ENCODE data around the gene MEGF11. TPM values are rescaled to one million over a fixed set of nuclear protein-coding genes. Genes with fewer than 3 reads are reported as not detected.

MEGF11 gene
- total RNA-seq, 1 experiment from 2014 or later: not detected

DNA sequence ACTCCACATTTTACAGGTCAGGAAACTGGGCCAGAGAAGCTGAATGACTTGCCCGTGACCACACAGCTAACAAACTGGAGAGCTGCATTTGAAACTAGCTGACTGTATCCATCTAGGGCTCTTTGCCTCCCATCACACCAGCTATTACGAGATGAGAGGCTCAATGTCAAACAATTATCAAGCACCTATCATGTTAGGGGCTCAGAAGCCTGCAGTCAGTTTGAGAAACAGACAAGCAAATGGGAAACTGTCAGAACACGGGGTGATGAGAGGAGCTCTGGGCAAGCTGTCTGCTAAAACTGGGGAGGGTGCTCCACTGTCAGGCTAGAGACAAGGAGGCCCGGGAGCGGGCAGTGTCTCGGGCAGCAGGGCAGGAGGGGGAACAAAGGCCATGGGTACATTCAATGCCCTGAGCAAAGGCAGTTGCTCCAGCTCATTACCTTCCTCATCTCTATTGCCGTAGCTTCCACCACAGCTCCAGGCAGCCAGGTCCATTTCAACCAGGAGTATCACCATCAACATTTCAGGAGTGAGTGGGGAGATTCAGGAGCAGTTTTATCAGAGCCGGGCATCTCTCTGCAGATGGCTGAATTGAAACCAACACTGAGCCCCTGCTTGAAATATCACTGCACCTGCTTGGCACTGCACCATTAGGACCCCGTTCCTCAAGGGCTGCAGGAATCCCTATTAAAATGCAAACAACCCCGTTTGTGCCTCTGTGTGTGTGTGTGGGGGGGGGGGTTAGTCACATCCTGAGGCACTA, 261.6 kb downstream of the MEGF11 start:
- H3K9me3 ChIP-seq (ENCODE audit: low read length): no peaks in the 10 kb centered on the region
- no peak overlapping the region for H3K9ac ChIP-seq (ENCODE audit: low read length)
- 0 out of 2 replicates have a peak, but pooled peaks cover 7% of the 10 kb centered on the region for H4K20me1 ChIP-seq (ENCODE audit: insufficient read depth, low read depth, low read length)
- peaks cover 21% of the 10 kb centered on the region for H3K4me1 ChIP-seq (ENCODE audit: low read length)
- no peak overlapping the region for H2AFZ ChIP-seq (ENCODE audit: low read length)
- no peaks in the 10 kb centered on the region for H3K79me2 ChIP-seq (ENCODE audit: low read length)
- DNase-seq: no peak
- no peaks in the 10 kb centered on the region for H3K27me3 ChIP-seq (ENCODE audit: low read length)
- H3K9me2 ChIP-seq (replicated peaks; ENCODE audit: insufficient read depth, low read length): no peaks in the 10 kb centered on the region
- H3K27ac ChIP-seq (ENCODE audit: low read length): no peak overlapping the region
- H3K4me3 ChIP-seq (ENCODE audit: low read length): no peak overlapping the region
- H3K36me3 ChIP-seq (ENCODE audit: insufficient read depth, low read length): no peaks in the 10 kb centered on the region
- H3K4me2 ChIP-seq (ENCODE audit: low read depth, low read length, poor library complexity, severe bottlenecking): no peak overlapping the region

DNA sequence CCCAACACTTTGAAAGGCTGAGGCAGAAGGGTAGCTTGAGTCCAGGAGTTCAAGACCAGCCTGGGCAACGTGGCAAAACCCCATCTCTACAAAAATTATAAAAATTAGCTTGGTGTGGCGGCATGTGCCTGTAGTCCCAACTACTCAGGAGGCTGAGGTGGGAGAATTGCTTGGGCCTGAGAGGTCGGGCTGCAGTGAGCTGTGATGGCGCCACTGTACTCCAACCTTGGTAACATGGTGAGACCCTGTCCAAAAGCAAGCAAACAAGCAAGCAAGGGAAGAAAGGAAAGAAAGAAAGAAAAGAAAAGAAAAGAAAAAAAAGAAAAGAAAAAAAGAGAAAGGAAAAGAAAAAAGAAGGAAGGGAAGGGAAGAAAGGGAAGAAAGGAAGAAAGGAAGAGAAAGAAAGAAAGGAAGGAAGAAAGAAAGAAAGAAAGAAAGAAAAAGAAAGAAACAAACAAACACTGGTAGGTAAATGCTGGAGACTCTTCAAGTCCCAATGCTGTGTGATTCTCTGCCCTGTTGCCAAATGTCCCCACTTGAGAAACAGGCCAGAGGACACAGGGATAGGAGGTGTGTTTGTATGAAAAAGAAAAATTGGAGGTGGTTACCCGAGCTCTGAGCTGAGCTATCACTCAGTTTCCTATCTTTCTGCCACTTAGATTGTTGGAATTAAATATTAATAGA, 263.1 kb downstream of the MEGF11 start:
- no peak overlapping the region for H3K9ac ChIP-seq (ENCODE audit: low read length)
- H3K4me2 ChIP-seq (ENCODE audit: low read depth, low read length, poor library complexity, severe bottlenecking): no peak overlapping the region
- no peaks in the 10 kb centered on the region for H3K36me3 ChIP-seq (ENCODE audit: insufficient read depth, low read length)
- 0 out of 2 replicates have a peak, but pooled peaks cover 4% of the 10 kb centered on the region for H4K20me1 ChIP-seq (ENCODE audit: insufficient read depth, low read depth, low read length)
- DNase-seq: no peak
- H3K9me3 ChIP-seq (ENCODE audit: low read length): no peaks in the 10 kb centered on the region
- peaks cover 19% of the 10 kb centered on the region for H3K4me1 ChIP-seq (ENCODE audit: low read length)
- H3K79me2 ChIP-seq (ENCODE audit: low read length): no peaks in the 10 kb centered on the region
- H3K27me3 ChIP-seq (ENCODE audit: low read length): no peaks in the 10 kb centered on the region
- H3K9me2 ChIP-seq (replicated peaks; ENCODE audit: insufficient read depth, low read length): no peaks in the 10 kb centered on the region
- no peak overlapping the region for H3K27ac ChIP-seq (ENCODE audit: low read length)
- H3K4me3 ChIP-seq (ENCODE audit: low read length): no peak overlapping the region
- H2AFZ ChIP-seq (ENCODE audit: low read length): no peak overlapping the region

GRCh38 chr15:65987100-65987499, 266.4 kb downstream of the MEGF11 start:
- Histone ChIP-seq H3K4me3 (ENCODE audit: low read length) (no peak overlapping the region), H2AFZ (ENCODE audit: low read length) (no peak overlapping the region), H3K9me2 (replicated peaks; ENCODE audit: insufficient read depth, low read length) (no peaks in the 10 kb centered on the region), H3K9ac (ENCODE audit: low read length) (no peak overlapping the region), H3K27me3 (ENCODE audit: low read length) (no peaks in the 10 kb centered on the region), H3K27ac (ENCODE audit: low read length) (no peak overlapping the region), H3K9me3 (ENCODE audit: low read length) (no peaks in the 10 kb centered on the region), H3K4me2 (ENCODE audit: low read depth, low read length, poor library complexity, severe bottlenecking) (no peak overlapping the region), H4K20me1 (ENCODE audit: insufficient read depth, low read depth, low read length) (no peaks in the 10 kb centered on the region), H3K36me3 (ENCODE audit: insufficient read depth, low read length) (no peaks in the 10 kb centered on the region), H3K4me1 (ENCODE audit: low read length) (peaks cover 19% of the 10 kb centered on the region), H3K79me2 (ENCODE audit: low read length) (no peaks in the 10 kb centered on the region)
- no peak for DNase-seq

DNA sequence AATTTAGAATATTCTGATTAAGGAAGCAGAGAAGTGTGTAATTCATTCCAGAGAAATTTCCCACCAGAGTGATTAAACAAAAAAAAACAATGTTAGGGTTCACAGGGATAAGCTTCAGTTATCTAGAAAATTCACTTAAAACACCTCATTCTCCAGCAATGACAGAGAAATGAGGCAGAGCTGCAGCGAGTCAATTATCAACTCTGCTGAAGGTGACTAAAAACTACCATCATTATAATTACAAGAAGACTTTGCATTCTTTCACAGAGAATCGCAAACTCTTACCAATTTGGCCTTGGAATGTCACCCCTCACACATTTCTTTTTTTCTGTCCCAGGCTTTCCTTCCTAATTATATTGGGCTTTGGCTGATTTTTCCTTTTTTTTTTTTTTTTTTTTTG, 267.1 kb downstream of the MEGF11 start:
- no peak for DNase-seq
- Histone ChIP-seq H3K4me1 (ENCODE audit: low read length) (peaks cover 20% of the 10 kb centered on the region), H3K27ac (ENCODE audit: low read length) (no peak overlapping the region)

DNA sequence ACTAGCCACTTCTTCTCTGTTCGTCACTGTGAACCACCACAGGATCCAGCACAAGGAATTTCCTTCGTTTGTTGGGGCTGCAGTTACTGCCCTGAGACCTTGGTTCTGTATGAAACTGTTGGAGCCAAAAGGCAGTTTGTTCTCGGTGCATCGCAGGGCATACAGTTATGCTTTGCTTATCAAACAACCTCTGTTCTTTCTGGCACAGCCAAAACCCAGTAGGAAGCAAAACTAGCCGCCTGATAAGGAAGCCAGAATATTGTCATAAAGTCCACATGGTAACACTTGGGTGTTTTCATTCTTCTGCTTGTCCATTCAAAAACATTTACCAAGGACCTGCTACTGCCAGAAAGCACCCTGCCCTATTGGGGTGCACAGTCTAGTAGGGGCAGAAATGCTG, 268.2 kb downstream of the MEGF11 start:
- Histone ChIP-seq H3K27me3 (ENCODE audit: low read length) (no peaks in the 10 kb centered on the region), H3K9ac (ENCODE audit: low read length) (no peak overlapping the region), H3K4me3 (ENCODE audit: low read length) (no peak overlapping the region)

More for the DNA sequence above, 267.1 kb downstream of the MEGF11 start:
- H3K9me3 ChIP-seq (ENCODE audit: low read length): no peaks in the 10 kb centered on the region
- H3K4me2 ChIP-seq (ENCODE audit: low read depth, low read length, poor library complexity, severe bottlenecking): no peak overlapping the region
- H3K9ac ChIP-seq (ENCODE audit: low read length): no peak overlapping the region
- no peaks in the 10 kb centered on the region for H3K9me2 ChIP-seq (replicated peaks; ENCODE audit: insufficient read depth, low read length)
- H2AFZ ChIP-seq (ENCODE audit: low read length): no peak overlapping the region
- H3K27me3 ChIP-seq (ENCODE audit: low read length): no peaks in the 10 kb centered on the region
- H3K4me3 ChIP-seq (ENCODE audit: low read length): no peak overlapping the region
- no peaks in the 10 kb centered on the region for H3K36me3 ChIP-seq (ENCODE audit: insufficient read depth, low read length)
- no peaks in the 10 kb centered on the region for H4K20me1 ChIP-seq (ENCODE audit: insufficient read depth, low read depth, low read length)
- H3K79me2 ChIP-seq (ENCODE audit: low read length): no peaks in the 10 kb centered on the region

DNA sequence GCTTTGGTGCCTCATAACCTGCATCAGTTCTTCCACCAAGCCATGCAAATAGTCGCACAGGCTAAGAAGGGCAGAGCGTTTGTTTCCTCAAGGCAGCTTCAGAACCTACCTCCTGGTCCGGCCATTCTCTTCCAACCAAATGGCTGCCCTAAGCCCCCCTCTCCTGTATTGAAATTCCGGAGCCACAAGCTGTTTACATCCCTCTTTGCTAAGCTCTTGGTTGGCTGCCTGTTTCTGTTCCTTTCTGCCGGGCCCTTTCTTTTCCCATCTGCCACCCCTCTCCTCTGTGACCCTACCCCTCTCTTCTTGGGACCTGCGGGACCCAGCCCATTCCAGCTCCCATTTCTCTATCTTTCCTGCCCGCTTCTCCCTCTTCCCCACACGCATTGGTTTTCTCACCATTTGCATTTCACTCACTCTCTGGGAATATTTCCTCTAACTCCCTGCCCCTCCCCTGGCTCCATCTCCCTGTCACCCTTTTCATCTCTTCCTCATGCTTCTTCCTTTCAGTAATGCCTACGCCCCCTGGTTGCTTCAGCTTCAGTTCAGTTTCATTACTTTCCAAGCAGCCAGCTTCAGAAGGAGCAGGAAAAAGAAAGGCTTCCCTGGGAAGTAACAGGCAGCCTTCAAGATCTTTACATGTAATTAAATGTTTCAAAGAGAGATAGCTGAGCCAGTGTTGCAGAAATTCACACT, 270.8 kb downstream of the MEGF11 start:
- H3K27me3 ChIP-seq (ENCODE audit: low read length): no peaks in the 10 kb centered on the region
- peak overlapping the region; percentile 73 for H3K4me2 ChIP-seq (ENCODE audit: low read depth, low read length, poor library complexity, severe bottlenecking)
- no peaks in the 10 kb centered on the region for H3K9me2 ChIP-seq (replicated peaks; ENCODE audit: insufficient read depth, low read length)
- H3K4me3 ChIP-seq (ENCODE audit: low read length): peak overlapping the region; percentile 69; the same call in 1 of the 2 replicates
- peak overlapping the region; percentile 44; the same call in 1 of the 2 replicates for H3K9ac ChIP-seq (ENCODE audit: low read length)
- H3K4me1 ChIP-seq (ENCODE audit: low read length): peaks cover 45% of the 10 kb centered on the region
- H2AFZ ChIP-seq (ENCODE audit: low read length): 0 out of 2 replicates have a peak overlapping the region, but pooled peaks have one; percentile 23
- no peak overlapping the region for H3K27ac ChIP-seq (ENCODE audit: low read length)
- no peaks in the 10 kb centered on the region for H3K79me2 ChIP-seq (ENCODE audit: low read length)
- no peak for DNase-seq
- H3K36me3 ChIP-seq (ENCODE audit: insufficient read depth, low read length): no peaks in the 10 kb centered on the region
- no peaks in the 10 kb centered on the region for H4K20me1 ChIP-seq (ENCODE audit: insufficient read depth, low read depth, low read length)
- H3K9me3 ChIP-seq (ENCODE audit: low read length): no peaks in the 10 kb centered on the region

More for the DNA sequence above, 268.2 kb downstream of the MEGF11 start:
- Histone ChIP-seq H2AFZ (ENCODE audit: low read length) (no peak overlapping the region), H3K4me1 (ENCODE audit: low read length) (peaks cover 21% of the 10 kb centered on the region), H3K79me2 (ENCODE audit: low read length) (no peaks in the 10 kb centered on the region), H3K36me3 (ENCODE audit: insufficient read depth, low read length) (no peaks in the 10 kb centered on the region), H3K4me2 (ENCODE audit: low read depth, low read length, poor library complexity, severe bottlenecking) (no peak overlapping the region), H3K9me2 (replicated peaks; ENCODE audit: insufficient read depth, low read length) (no peaks in the 10 kb centered on the region), H3K9me3 (ENCODE audit: low read length) (no peaks in the 10 kb centered on the region), H3K27ac (ENCODE audit: low read length) (no peak overlapping the region), H4K20me1 (ENCODE audit: insufficient read depth, low read depth, low read length) (no peaks in the 10 kb centered on the region)
- DNase-seq: no peak

DNA sequence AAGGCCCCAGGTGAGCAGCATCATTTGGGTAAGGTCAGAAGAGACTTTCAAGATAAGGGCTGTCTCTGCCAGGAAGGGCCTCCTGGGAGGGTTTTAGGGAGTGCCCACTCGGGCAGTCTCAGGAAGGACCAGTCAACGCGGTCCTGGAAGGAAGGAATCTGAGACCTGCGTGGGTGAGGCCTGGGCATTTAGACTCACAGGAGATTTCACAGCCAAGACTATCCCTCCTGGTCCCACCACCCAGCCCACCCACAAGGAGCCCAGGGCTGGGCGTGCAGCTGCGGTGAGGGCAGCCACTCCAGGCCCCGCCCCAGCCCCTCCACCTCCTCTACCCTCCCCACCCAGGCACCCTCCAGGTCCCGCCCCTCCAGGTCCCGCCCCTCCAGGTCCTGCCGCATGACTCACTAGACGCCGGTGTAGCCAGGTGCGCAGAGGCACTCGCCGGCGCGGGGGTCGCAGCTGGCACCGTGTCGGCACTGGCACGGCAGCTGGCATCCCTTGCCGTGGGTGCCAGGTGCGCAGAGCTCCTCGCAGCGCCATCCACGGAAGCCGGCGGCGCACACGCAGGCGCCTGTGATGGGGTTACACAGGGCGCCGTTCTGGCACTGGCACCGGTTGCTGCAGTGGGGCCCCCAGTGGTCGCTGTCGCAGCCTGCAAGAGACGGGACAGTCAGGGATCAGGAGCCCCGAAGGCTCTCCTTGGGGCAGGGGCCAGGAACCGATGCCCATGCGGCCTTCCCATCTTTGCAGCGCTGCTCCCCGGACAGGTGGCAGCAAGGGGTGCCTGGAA, 271.5 kb downstream of the MEGF11 start:
- Histone ChIP-seq H3K27me3 (ENCODE audit: low read length) (no peaks in the 10 kb centered on the region), H3K27ac (ENCODE audit: low read length) (no peak overlapping the region)

More for the DNA sequence above, 271.5 kb downstream of the MEGF11 start:
- no peaks in the 10 kb centered on the region for H3K9me2 ChIP-seq (replicated peaks; ENCODE audit: insufficient read depth, low read length)
- no peaks in the 10 kb centered on the region for H3K36me3 ChIP-seq (ENCODE audit: insufficient read depth, low read length)
- no peaks in the 10 kb centered on the region for H3K79me2 ChIP-seq (ENCODE audit: low read length)
- 0 out of 2 replicates have a peak overlapping the region, but pooled peaks have one; percentile 23 for H2AFZ ChIP-seq (ENCODE audit: low read length)
- peak overlapping the region; percentile 44 for H3K9ac ChIP-seq (ENCODE audit: low read length)
- no peaks in the 10 kb centered on the region for H4K20me1 ChIP-seq (ENCODE audit: insufficient read depth, low read depth, low read length)
- peaks cover 47% of the 10 kb centered on the region for H3K4me1 ChIP-seq (ENCODE audit: low read length)
- no peaks in the 10 kb centered on the region for H3K9me3 ChIP-seq (ENCODE audit: low read length)
- peak overlapping the region; percentile 69 for H3K4me3 ChIP-seq (ENCODE audit: low read length)
- peak overlapping the region; percentile 73 for H3K4me2 ChIP-seq (ENCODE audit: low read depth, low read length, poor library complexity, severe bottlenecking)
- DNase-seq: peak; percentile 86

All from Karpas-422 (cell line).